Left renal pelvis (tissue), 4 donors: ENCODE measurements around the gene KSR2. TPM values are rescaled to one million over a fixed set of nuclear protein-coding genes. Genes with fewer than 3 reads are reported as not detected.
"Not testable (repeated sequence)": the region's sequence is repeated elsewhere in the genome, so short reads cannot be mapped to it uniquely, and the experiment has no call there.

ENCODE experiments used
- DNase-seq, 4 donors: peaks; one replicate each; pipeline ENCODE4 v3.0.0-alpha.2; 2013; ENCODE audit warnings: low read depth in 4 of 4, low spot score in 3 of 4
- polyA plus RNA-seq, 4 donors: library from polyadenylated mRNA; unstranded; fragments of 120-200 nt; gene quantifications; one replicate each; pipeline ENCODE4 v1.2.1, GENCODE V29; 2013; ENCODE audit not compliant: insufficient read length in 4 of 4

The KSR2 gene
- 1 to 10 TPM in 1 of 4 donors, under 1 TPM in 3; 0.04 to 1.0 (median 0.66) TPM for polyA plus RNA-seq

- DNase-seq = peak; percentile 27 to 63 (median 52)
Measured at GRCh38 chr12:117968826-117969659, at the start of gene KSR2. Gene KSR2, minus strand, starts transcription at chr12:117968990. Its CDS starts 735 bp downstream, at chr12:117968255.

- no peak for DNase-seq
Measured at GRCh38 chr12:118017926-118018325, 49.1 kb upstream of the KSR2 start.

- peak; percentile 86 to 94 (median 92) for DNase-seq
Measured at GRCh38 chr12:118016424-118017264, 47.9 kb upstream of the KSR2 start, which contains the start of gene RFC5. Gene RFC5, plus strand, starts transcription at chr12:118016703. Its CDS starts 125 bp downstream, at chr12:118016828.

- no peak for DNase-seq
Measured at GRCh38 chr12:118015944-118016343, 47.2 kb upstream of the KSR2 start.

GRCh38 chr12:118015306-118015705 lies 46.5 kb upstream of the KSR2 start:
- no peak for DNase-seq

GRCh38 chr12:118013283-118013682 lies 44.5 kb upstream of the KSR2 start:
- DNase-seq = no peak

- DNase-seq = no peak
Measured at GRCh38 chr12:118011961-118012360, 43.2 kb upstream of the KSR2 start.

- DNase-seq = no peak
Measured at GRCh38 chr12:118011377-118011776, 42.6 kb upstream of the KSR2 start.

GRCh38 chr12:118010903-118011302 lies 42.1 kb upstream of the KSR2 start:
- DNase-seq = no peak

- not testable (repeated sequence) for DNase-seq
Measured at GRCh38 chr12:117999806-118000205, 31.0 kb upstream of the KSR2 start.

GRCh38 chr12:117998719-117999118 lies 29.9 kb upstream of the KSR2 start:
- DNase-seq = no peak

- DNase-seq = no peak
Measured at GRCh38 chr12:117994551-117995438, 26.0 kb upstream of the KSR2 start.

GRCh38 chr12:117986705-117987469 lies 18.1 kb upstream of the KSR2 start:
- no peak for DNase-seq

- no peak for DNase-seq
Measured at GRCh38 chr12:117985182-117985581, 16.4 kb upstream of the KSR2 start.

- DNase-seq = no peak
Measured at GRCh38 chr12:117981267-117981666, 12.5 kb upstream of the KSR2 start.

- DNase-seq = no peak
Measured at GRCh38 chr12:117980616-117981015, 11.8 kb upstream of the KSR2 start.

GRCh38 chr12:117977373-117977772 lies 8.6 kb upstream of the KSR2 start:
- DNase-seq = no peak

GRCh38 chr12:117975006-117975405 lies 6.2 kb upstream of the KSR2 start:
- DNase-seq = no peak

- no peak for DNase-seq
Measured at GRCh38 chr12:117972301-117972700, 3.5 kb upstream of the KSR2 start.

GRCh38 chr12:117970334-117970733 lies 1.5 kb upstream of the KSR2 start:
- DNase-seq = no peak
